Activated CD4-positive, alpha-beta T cell treated with anti-CD3 and anti-CD28 coated beads for 1 hour (primary cell): Measurements from ENCODE around the gene MID2.
"Not testable (repeated sequence)": the region's sequence is repeated elsewhere in the genome, so short reads cannot be mapped to it uniquely, and the experiment has no call there.

Experiments used
- DNase-seq: peaks from one replicate; pipeline ENCODE4 v3.0.0-alpha.2; 2020

Gene MID2

GRCh38 chrX:107825698-107826237 lies at the start of gene MID2:
TSS of gene MID2 (plus strand) at chrX:107825866. CDS start at chrX:107826427, 561 bp downstream.
- DNase-seq = peak; percentile 26

GRCh38 chrX:107776649-107777535 lies 48.8 kb upstream of the MID2 start:
- peak; percentile 59 for DNase-seq

- no peak for DNase-seq
Measured at GRCh38 chrX:107777536-107777832, 48.2 kb upstream of the MID2 start, which contains the start of gene NCBP2L. TSS of gene NCBP2L (plus strand) at chrX:107777733. CDS start at chrX:107794221, 16,488 bp downstream.

GRCh38 chrX:107780525-107780924 lies 45.1 kb upstream of the MID2 start:
- no peak for DNase-seq

GRCh38 chrX:107787827-107788226 lies 37.8 kb upstream of the MID2 start:
- no peak for DNase-seq

GRCh38 chrX:107804427-107804826 lies 21.2 kb upstream of the MID2 start:
- no peak for DNase-seq

- DNase-seq = no peak
Measured at GRCh38 chrX:107805179-107805578, 20.5 kb upstream of the MID2 start.

- not testable (repeated sequence) for DNase-seq
Measured at GRCh38 chrX:107810053-107810452, 15.6 kb upstream of the MID2 start.

- DNase-seq = no peak
Measured at GRCh38 chrX:107818900-107819521, 6.7 kb upstream of the MID2 start.

GRCh38 chrX:107823042-107823441 lies 2.6 kb upstream of the MID2 start:
- no peak for DNase-seq

GRCh38 chrX:107823456-107823855 lies 2.2 kb upstream of the MID2 start:
- DNase-seq = no peak

- peak; percentile 17 for DNase-seq
Measured at GRCh38 chrX:107826238-107827029, 768 bp downstream of the MID2 start.

GRCh38 chrX:107827030-107827831 lies 1.6 kb downstream of the MID2 start:
- DNase-seq = no peak

GRCh38 chrX:107827852-107828251 lies 2.2 kb downstream of the MID2 start:
- no peak for DNase-seq

- DNase-seq = no peak
Measured at GRCh38 chrX:107829878-107830277, 4.2 kb downstream of the MID2 start.

GRCh38 chrX:107831071-107831730 lies 5.5 kb downstream of the MID2 start:
- DNase-seq = no peak

- DNase-seq = no peak
Measured at GRCh38 chrX:107834275-107835201, 8.9 kb downstream of the MID2 start.

GRCh38 chrX:107836958-107837357 lies 11.3 kb downstream of the MID2 start:
- no peak for DNase-seq

- no peak for DNase-seq
Measured at GRCh38 chrX:107840971-107841370, 15.3 kb downstream of the MID2 start.

GRCh38 chrX:107842715-107843400 lies 17.2 kb downstream of the MID2 start:
- DNase-seq = no peak
